Esophagus squamous epithelium (tissue), 5 donors: Measurements from ENCODE around the gene HSF5. TPM values are rescaled to one million over a fixed set of nuclear protein-coding genes. Genes with fewer than 3 reads are reported as not detected.
A peak's percentile ranks its signal among the peaks of the same experiment; 100 is the strongest.

Source experiments
- DNase-seq: peaks from one replicate; lab custom pipeline; 2025; lab: John Stamatoyannopoulos, UW
- H3K27ac ChIP-seq, 4 donors: fragments of 200-600 bp; sonication (generic); one replicate each; pipeline ENCODE4 v1.5.1; 2016 to 2019; ENCODE audit warnings: mild to moderate bottlenecking in 1 of 4
- H3K27me3 ChIP-seq, 4 donors: fragments of 200-600 bp; sonication (generic); 1 replicate in 3 of 4; 2 replicates in 1 of 4; pipeline versions ENCODE4 v1.5.1 to v1.6.0; 2017 to 2021; ENCODE audit warnings: antibody characterized with exemption in 1 of 4
- H3K36me3 ChIP-seq, 3 donors: fragments of 200-600 bp; sonication (generic); one replicate each; pipeline ENCODE4 v1.5.1; 2016 to 2019
- H3K4me1 ChIP-seq, 3 donors: fragments of 200-600 bp; sonication (generic); one replicate each; pipeline ENCODE4 v1.5.1; 2017 to 2019
- H3K4me3 ChIP-seq, 4 donors: fragments of 200-600 bp; sonication (generic); 1 replicate in 3 of 4; 2 replicates in 1 of 4; pipeline ENCODE4 v1.5.1; 2016 to 2019; ENCODE audit warnings: mild to moderate bottlenecking in 2 of 4, moderate library complexity in 1 of 4
- H3K9me3 ChIP-seq, 3 donors: fragments of 200-600 bp; sonication (generic); one replicate each; pipeline ENCODE4 v1.5.1; 2016 to 2019
- POLR2A ChIP-seq, 4 donors: fragments of 450-650 bp; IDR thresholded peaks; one replicate each; pipeline ENCODE4 v1.6.1; 2017; ENCODE audit warnings: antibody characterized with exemption in 4 of 4, mild to moderate bottlenecking in 4 of 4, moderate library complexity in 3 of 4
- WGBS, 2 donors: methylation state at CpG; one replicate each; pipeline ENCODE4 v1.1.5; 2018; 5-methylcytosine and 5-hydroxymethylcytosine counted together
- intact Hi-C: fragments of 100-400 bp; cut with DNase I; formaldehyde crosslinking; loops from one replicate; pipeline ENCODE4 v1.15.0; 2022
- total RNA-seq, 4 donors: library from RNA; depleted of rRNA; stranded (reverse); fragments of >200 nt; gene quantifications; one replicate each; pipeline ENCODE4 v1.1.0, GENCODE V29; 2016
- TF ChIP-seq, protein P1 (sequence below), 6 experiments: fragments of 450-650 bp in 4 of 6; fragments of 200-600 bp in 2 of 6; sonication (generic) in 2 of 6; IDR thresholded peaks; one replicate each; pipeline ENCODE4 v1.5.1; 2016 to 2019; ENCODE audit warnings: antibody characterized with exemption in 6 of 6, mild to moderate bottlenecking in 4 of 6, moderate library complexity in 4 of 6
- donor health status: DM: yes; HTN: yes; CAD: no.

The HSF5 gene
- total RNA-seq, 4 donors from 2014 or later, result under 0.01 TPM; not detected in 3

DNA sequence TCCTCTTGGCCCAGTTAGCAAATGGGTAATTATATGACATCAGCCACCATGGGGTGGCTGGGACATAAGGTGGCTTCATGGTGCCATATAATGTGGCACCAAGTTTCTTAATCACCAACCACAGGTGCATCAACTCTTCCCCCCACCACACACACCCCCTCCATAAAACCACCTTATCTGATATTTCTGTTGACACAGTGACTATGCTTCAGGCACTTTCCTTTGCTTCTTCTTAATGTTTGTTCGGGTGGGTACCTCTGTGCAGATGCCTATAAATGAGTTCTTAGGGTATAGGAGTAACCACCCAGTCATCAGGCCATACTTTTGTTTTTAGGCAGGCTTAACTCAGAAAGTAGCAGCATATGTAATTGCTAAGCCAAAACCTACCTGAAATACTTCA lies 100.4 kb downstream of the HSF5 start:
- Histone ChIP-seq H3K36me3 (no peaks in the 10 kb centered on the region), H3K4me3 (no peak overlapping the region), H3K4me1 (peaks cover 0 to 56% (median 8%) of the 10 kb centered on the region in 3 donors), H3K27me3 (peaks cover 0 to 2% (median 0%) of the 10 kb centered on the region in 4 donors), H3K27ac (peak overlapping the region in 1 of 4 donors; percentile 47), H3K9me3 (no peaks in the 10 kb centered on the region)
- DNase-seq, result no peak
- intact Hi-C loops, result no loop called here
- 42 to 50% methylated on average over 1 of the region's 1 CpG for WGBS, 2 donors
- TF ChIP-seq POLR2A (IDR thresholded peaks at IDR 0.05), result no peak
- TF ChIP-seq, protein P1, sequence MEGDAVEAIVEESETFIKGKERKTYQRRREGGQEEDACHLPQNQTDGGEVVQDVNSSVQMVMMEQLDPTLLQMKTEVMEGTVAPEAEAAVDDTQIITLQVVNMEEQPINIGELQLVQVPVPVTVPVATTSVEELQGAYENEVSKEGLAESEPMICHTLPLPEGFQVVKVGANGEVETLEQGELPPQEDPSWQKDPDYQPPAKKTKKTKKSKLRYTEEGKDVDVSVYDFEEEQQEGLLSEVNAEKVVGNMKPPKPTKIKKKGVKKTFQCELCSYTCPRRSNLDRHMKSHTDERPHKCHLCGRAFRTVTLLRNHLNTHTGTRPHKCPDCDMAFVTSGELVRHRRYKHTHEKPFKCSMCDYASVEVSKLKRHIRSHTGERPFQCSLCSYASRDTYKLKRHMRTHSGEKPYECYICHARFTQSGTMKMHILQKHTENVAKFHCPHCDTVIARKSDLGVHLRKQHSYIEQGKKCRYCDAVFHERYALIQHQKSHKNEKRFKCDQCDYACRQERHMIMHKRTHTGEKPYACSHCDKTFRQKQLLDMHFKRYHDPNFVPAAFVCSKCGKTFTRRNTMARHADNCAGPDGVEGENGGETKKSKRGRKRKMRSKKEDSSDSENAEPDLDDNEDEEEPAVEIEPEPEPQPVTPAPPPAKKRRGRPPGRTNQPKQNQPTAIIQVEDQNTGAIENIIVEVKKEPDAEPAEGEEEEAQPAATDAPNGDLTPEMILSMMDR (IDR thresholded peaks at IDR 0.05), result no peak

DNA sequence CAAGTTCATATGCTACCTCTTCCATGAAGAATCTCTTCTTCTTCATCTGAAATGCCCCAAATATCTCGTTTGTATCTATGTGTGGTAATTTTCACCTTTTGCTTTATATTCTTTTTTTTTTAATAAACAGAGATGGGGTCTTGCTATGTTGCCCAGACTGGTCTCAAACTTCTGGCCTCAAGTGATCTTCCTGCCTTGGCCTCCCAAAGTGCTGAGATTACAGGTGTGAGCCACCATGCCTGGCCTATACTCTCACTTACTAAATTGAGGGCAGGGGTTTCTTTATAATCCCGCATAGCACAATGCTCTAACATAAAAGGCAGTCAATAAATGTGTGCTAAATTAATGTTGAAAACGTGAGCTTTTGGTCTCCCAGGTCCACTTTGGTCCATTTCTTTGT lies 101.5 kb downstream of the HSF5 start:
- Histone ChIP-seq H3K4me1 (peaks cover 0 to 50% (median 3%) of the 10 kb centered on the region in 3 donors), H3K4me3 (no peak overlapping the region), H3K27me3 (no peaks in the 10 kb centered on the region), H3K36me3 (no peaks in the 10 kb centered on the region), H3K27ac (peak overlapping the region in 1 of 4 donors; percentile 47), H3K9me3 (no peaks in the 10 kb centered on the region)
- TF ChIP-seq POLR2A (IDR thresholded peaks at IDR 0.05), result no peak
- TF ChIP-seq, protein P1 (IDR thresholded peaks at IDR 0.05), result no peak
- intact Hi-C loops, result no loop called here
- no peak for DNase-seq
- 80 to 89% methylated on average over 3 of the region's 3 CpGs for WGBS, 2 donors

DNA sequence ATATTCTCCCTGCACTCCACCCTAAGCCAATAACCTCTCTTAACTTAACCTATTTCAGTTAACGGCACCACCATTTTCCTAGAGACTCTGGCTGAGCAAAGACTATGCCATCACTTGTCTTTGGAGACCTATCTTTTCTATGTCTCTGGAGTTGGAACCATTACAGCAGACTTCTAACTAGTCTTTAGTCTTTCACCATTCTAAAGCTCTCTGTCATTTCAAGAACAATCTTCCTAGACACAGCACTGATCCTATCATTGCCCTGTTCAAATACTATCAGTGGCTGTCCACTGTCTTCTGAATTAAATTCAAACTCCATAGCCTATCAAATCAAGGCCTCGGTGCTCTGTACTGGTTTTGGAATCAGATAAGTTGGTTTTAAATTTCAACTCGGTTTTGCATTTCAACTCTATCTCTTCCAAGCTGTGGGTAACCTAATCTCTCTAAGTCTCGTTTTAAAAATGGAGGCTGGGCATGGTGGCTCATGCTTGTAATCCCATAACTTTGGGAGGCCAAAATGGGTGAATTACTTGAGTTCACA lies 102.8 kb downstream of the HSF5 start:
- Histone ChIP-seq H3K27ac (no peak overlapping the region), H3K36me3 (no peaks in the 10 kb centered on the region), H3K4me3 (no peak overlapping the region), H3K4me1 (peaks cover 0 to 41% (median 0%) of the 10 kb centered on the region in 3 donors), H3K27me3 (no peaks in the 10 kb centered on the region), H3K9me3 (no peaks in the 10 kb centered on the region)
- TF ChIP-seq, protein P1 (IDR thresholded peaks at IDR 0.05), result no peak
- TF ChIP-seq POLR2A (IDR thresholded peaks at IDR 0.05), result no peak
- DNase-seq, result no peak
- intact Hi-C loops, result no loop called here
- 68 to 71% methylated on average over 4 of the region's 4 CpGs for WGBS, 2 donors

DNA sequence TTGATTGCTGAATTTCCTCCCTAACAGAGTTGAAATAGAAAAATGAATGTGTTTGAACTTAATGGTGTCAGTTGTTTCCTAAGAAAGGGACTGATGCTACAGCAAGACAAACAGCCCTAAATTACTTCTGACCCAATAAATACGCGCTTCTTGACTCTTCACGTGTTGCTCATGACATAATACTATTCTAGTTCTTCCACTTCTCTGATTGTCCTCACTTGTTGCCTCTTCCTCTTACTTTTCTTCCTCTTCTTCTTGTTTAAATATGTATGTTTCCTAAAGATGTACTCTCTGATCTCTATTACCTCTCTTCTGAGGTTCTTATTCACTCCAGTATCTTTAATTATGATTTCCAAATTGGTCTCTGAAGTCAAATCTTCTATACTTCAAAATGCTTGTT lies 103.3 kb downstream of the HSF5 start:
- intact Hi-C loops, result no loop called here
- no peak overlapping the region for H3K27ac ChIP-seq
- DNase-seq, result no peak
- H3K4me3 ChIP-seq, result no peak overlapping the region
- TF ChIP-seq, protein P1 (IDR thresholded peaks at IDR 0.05), result no peak
- no peak for TF ChIP-seq POLR2A (IDR thresholded peaks at IDR 0.05)
- H3K9me3 ChIP-seq, result no peaks in the 10 kb centered on the region
- peaks cover 0 to 41% (median 0%) of the 10 kb centered on the region in 3 donors for H3K4me1 ChIP-seq
- WGBS, 2 donors, result 73 to 75% methylated on average over 3 of the region's 3 CpGs
- H3K27me3 ChIP-seq, result no peaks in the 10 kb centered on the region
- no peaks in the 10 kb centered on the region for H3K36me3 ChIP-seq

DNA sequence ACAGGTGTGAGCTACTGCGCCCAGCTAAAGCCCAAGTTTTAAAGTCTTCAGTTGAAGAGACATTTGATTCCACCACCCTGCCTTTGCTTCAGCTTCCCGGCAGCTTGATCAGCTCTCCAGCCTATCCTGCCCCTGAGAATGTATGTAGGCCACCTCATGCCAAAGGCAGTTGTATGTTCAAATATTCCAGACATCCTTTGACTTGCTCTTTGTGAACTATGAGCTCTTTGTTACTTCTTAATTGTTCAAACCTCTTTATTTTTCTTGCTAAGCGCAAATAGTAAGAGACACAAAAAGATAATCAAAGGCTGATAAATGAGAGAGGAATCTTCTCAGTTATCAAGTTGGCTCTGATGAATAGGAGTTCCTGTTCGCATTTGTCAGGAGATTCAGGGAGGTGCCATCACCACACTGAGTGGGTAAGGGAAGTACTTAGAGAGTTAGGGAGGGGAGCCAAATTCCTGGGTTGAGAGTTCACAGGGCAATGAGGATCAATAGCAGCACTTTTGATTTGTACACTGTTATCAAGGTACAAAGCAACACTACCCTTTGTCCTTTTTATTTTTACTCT lies 104.2 kb downstream of the HSF5 start:
- Histone ChIP-seq H3K27me3 (no peaks in the 10 kb centered on the region), H3K4me1 (peaks cover 0 to 40% (median 0%) of the 10 kb centered on the region in 3 donors), H3K36me3 (no peaks in the 10 kb centered on the region), H3K4me3 (no peak overlapping the region), H3K9me3 (no peaks in the 10 kb centered on the region), H3K27ac (no peak overlapping the region)
- TF ChIP-seq POLR2A (IDR thresholded peaks at IDR 0.05), result no peak
- TF ChIP-seq, protein P1 (IDR thresholded peaks at IDR 0.05), result no peak
- DNase-seq, result no peak
- WGBS, 2 donors, result 73 to 84% methylated on average over 4 of the region's 4 CpGs
- intact Hi-C loops, result no loop called here
